Measurements from ENCODE around the gene BIRC7. TPM values are rescaled to one million over a fixed set of nuclear protein-coding genes. Genes with fewer than 3 reads are reported as not detected.

BIRC7 gene
- total and polyA plus RNA-seq, 10 donors, result 0.40 to 2.9 (median 1.2) TPM; not detected in 2

- intact Hi-C loops (cut with DNase I; ENCODE audit: low total_unique reads), result no loop called here
- no peak for TF ChIP-seq CTCF (IDR thresholded peaks at IDR 0.05 in 8 of 11, conservative IDR thresholded peaks at IDR 0.05 in 3 of 11)
- peak; percentile 92 to 93 (median 93) for TF ChIP-seq POLR2AphosphoS5 (IDR thresholded peaks at IDR 0.05)
- peak in 1 of 3 donors; percentile 44 for TF ChIP-seq POLR2A (IDR thresholded peaks at IDR 0.05)
- no peaks in the 10 kb centered on the region for H3K9me3 ChIP-seq
- 1 to 2% (median 1%) methylated on average over 41 to 97 of the region's 97 CpGs for WGBS, 5 donors
- peaks cover 0 to 11% (median 0%) of the 10 kb centered on the region in 7 donors for H3K27me3 ChIP-seq (replicated peaks in 1 of 7)
- DNase-seq, result peak; percentile 98
- H3K27ac ChIP-seq, result peak within 1 kb of the TSS; percentile 37 to 91 (median 81)
- H3K36me3 ChIP-seq, result peaks cover 0 to 23% (median 17%) of the 10 kb centered on the region in 6 donors
- peaks cover 14 to 46% (median 30%) of the 10 kb centered on the region in 6 donors for H3K4me1 ChIP-seq
- peak within 1 kb of the TSS; percentile 68 to 99 (median 93) for H3K4me3 ChIP-seq
These were observed 36.7 kb downstream of the BIRC7 start, which contains the start of gene ARFGAP1 for GRCh38 chr20:63272105-63273058. Gene ARFGAP1 (plus strand): TSS chr20:63272813. CDS start chr20:63275581, 2,768 bp downstream.

- intact Hi-C loops (cut with DNase I; ENCODE audit: low total_unique reads), result no loop called here
- WGBS, 5 donors, result 0 to 1% (median 1%) methylated on average over 22 to 37 of the region's 37 CpGs
- H3K4me1 ChIP-seq, result peaks cover 14 to 46% (median 30%) of the 10 kb centered on the region in 6 donors
- H3K9me3 ChIP-seq, result no peaks in the 10 kb centered on the region
- no peak for DNase-seq
- peaks cover 0 to 30% (median 25%) of the 10 kb centered on the region in 6 donors for H3K36me3 ChIP-seq
- H3K27ac ChIP-seq, result peak overlapping the region; percentile 37 to 91 (median 81)
- peaks cover 0 to 4% (median 0%) of the 10 kb centered on the region in 7 donors for H3K27me3 ChIP-seq (replicated peaks in 1 of 7)
- H3K4me3 ChIP-seq, result peak overlapping the region; percentile 68 to 99 (median 93)
- TF ChIP-seq POLR2AphosphoS5 (IDR thresholded peaks at IDR 0.05) (no peak), POLR2A (IDR thresholded peaks at IDR 0.05) (no peak), CTCF (IDR thresholded peaks at IDR 0.05 in 8 of 11, conservative IDR thresholded peaks at IDR 0.05 in 3 of 11) (no peak)
These were observed 37.4 kb downstream of the BIRC7 start for GRCh38 chr20:63273059-63273579.

DNA sequence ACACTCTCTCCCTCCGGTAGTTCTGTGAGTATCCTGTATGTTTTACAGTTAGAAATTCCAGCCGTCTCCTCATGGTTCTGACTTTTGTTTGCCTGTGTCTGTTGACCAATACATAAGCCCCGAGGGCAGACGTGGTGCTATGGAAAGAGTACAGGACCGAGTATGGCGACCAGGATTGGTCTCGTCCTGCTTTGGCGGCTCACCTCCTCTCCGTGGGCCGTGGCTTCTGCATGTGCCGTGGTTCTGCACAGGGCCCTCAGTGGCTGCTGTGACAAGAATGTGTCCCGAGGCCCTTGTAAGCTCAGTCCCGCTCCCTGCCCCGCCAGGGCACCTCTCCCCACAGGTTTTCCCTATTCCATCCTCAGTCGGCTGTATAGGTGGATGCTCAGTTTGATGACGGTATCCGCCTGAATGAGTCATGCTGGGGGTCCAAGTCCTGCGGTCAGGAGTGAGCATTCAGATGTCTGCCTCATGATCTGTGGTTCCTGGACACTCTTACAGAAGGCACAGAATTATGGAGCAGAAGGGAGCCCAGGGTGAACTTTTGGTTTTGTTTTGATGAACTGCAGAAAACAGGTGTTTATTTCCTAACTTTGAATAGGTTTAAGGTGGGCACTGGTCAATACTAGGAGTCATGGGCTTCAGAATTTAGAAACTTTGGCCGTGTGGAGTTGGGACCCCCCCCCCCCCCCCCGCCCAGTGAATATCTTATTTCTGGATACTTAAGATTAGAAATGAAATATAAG is 38.1 kb downstream of the BIRC7 start:
- Histone ChIP-seq H3K27ac (peak overlapping the region in 1 of 8 donors; percentile 91), H3K4me1 (peaks cover 14 to 46% (median 30%) of the 10 kb centered on the region in 6 donors), H3K36me3 (peaks cover 0 to 37% (median 32%) of the 10 kb centered on the region in 6 donors), H3K27me3 (replicated peaks in 1 of 7) (no peaks in the 10 kb centered on the region), H3K4me3 (peak overlapping the region; percentile 68 to 99 (median 93)), H3K9me3 (no peaks in the 10 kb centered on the region)
- intact Hi-C loops (cut with DNase I; ENCODE audit: low total_unique reads), result no loop called here
- no peak for DNase-seq
- TF ChIP-seq CTCF (IDR thresholded peaks at IDR 0.05 in 8 of 11, conservative IDR thresholded peaks at IDR 0.05 in 3 of 11) (no peak), POLR2A (IDR thresholded peaks at IDR 0.05) (no peak), POLR2AphosphoS5 (IDR thresholded peaks at IDR 0.05) (no peak)
- WGBS, 5 donors, result 43 to 59% (median 53%) methylated on average over 19 to 20 of the region's 20 CpGs
